22Rv1 (cell line): ENCODE measurements around the gene FAM89A.

ENCODE experiments used
- CTCF ChIP-seq: fragments of 450-650 bp; IDR thresholded peaks from 2 replicates; pipeline ENCODE4 v1.5.1; 2017; ENCODE audit warnings: mild to moderate bottlenecking
- ZFX ChIP-seq: fragments of 450-650 bp; IDR thresholded peaks from 2 replicates; pipeline ENCODE4 v1.6.1; 2017; ENCODE audit warnings: antibody characterized with exemption, borderline replicate concordance

GRCh38 chr1:231073331-231073730 is 33.3 kb upstream of the FAM89A start:
- TF ChIP-seq CTCF (no peak), ZFX (no peak)
